ENCODE results near the gene RHCG. TPM values are rescaled to one million over a fixed set of nuclear protein-coding genes. Genes with fewer than 3 reads are reported as not detected.

Gene RHCG
- polyA plus RNA-seq (ENCODE audit: insufficient read length in 3 of 3) = 1 to 10 TPM; 2.4 to 3.8 (median 3.5) TPM

DNA sequence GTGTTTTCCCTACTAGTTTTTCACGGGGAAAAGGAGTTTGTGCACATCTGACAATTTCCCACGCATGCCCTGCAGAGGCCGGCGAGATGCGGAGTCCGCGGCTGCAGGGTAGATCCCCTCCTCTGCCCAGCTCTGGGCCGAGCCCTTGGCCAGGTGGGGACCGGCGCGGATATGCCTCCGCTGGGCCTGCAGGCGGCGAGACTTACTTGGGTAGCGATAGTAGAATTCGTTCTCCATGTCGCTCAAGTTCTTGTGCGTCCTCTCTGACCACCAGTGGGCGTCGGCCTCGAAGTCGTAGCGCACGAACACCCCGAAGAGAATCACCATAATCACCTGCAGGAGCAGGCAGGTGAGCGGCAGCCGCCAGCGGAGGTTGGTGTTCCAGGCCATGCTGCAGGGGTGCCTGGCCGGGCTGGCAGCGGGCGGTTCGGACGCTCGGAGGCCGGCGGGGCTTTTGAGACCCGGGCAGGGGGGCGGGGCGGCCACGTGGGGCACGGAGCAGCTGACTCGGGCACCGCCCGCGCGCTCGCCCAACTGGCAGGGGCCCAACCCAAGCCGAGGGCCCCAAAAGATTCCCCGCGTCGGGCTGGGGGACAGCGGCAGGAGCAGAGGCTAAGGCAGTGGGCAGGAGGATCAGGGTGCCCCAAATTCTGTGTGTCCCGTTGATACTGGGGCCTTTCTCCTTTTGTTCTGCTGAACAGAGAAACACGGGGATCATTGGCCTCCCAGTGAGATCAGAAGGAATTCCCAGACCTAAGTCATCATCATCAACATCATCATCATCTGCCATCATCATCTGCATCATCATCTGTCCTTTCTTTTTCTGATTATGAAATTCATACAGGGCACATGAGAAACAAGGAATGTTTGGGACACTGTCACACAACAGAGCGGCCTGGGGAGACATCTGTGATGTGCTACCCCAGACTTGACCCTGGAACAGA lies at the start of gene RHCG:
Gene RHCG, minus strand, starts transcription at position 429 of the 944 bp plus-strand sequence. Its CDS starts 39 bp downstream, at position 390.
- peak in 1 of 3 donors; percentile 29 for DNase-seq (ENCODE audit: low read depth in 3 of 3, low spot score in 2 of 3)

GRCh38 chr15:89543389-89543788 lies 47.0 kb upstream of the RHCG start:
- no peak for DNase-seq (ENCODE audit: low read depth in 3 of 3, low spot score in 2 of 3)

DNA sequence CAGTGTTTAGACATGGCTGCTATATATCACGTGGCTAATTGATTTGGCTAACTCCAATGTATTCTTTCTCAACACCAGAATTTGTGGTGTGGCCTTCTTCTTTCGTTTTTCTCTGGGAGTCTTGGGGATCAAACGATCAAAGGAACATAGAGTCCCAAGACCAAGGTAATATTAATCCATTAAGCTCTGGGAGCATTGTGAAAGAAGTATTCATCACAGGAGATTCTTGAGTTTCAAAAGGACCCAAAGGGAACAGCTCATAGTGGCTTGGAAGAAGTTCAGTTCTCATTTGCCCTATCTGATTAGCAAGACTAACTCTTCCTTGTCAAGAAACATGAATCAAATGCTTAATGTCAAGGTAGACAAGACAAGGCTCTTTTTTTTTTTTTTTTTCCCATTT lies 46.0 kb upstream of the RHCG start:
- DNase-seq (ENCODE audit: low read depth in 3 of 3, low spot score in 2 of 3) = no peak

- no peak for DNase-seq (ENCODE audit: low read depth in 3 of 3, low spot score in 2 of 3)
These were observed 42.6 kb upstream of the RHCG start for GRCh38 chr15:89539027-89539426.

- no peak for DNase-seq (ENCODE audit: low read depth in 3 of 3, low spot score in 2 of 3)
These were observed 37.6 kb upstream of the RHCG start for GRCh38 chr15:89533861-89534544.

GRCh38 chr15:89531796-89532537 lies 35.6 kb upstream of the RHCG start:
- no peak for DNase-seq (ENCODE audit: low read depth in 3 of 3, low spot score in 2 of 3)

GRCh38 chr15:89530976-89531375 lies 34.6 kb upstream of the RHCG start:
- no peak for DNase-seq (ENCODE audit: low read depth in 3 of 3, low spot score in 2 of 3)

- DNase-seq (ENCODE audit: low read depth in 3 of 3, low spot score in 2 of 3) = no peak
These were observed 32.5 kb upstream of the RHCG start for GRCh38 chr15:89528757-89529352.

GRCh38 chr15:89526601-89527441 lies 30.4 kb upstream of the RHCG start:
- DNase-seq (ENCODE audit: low read depth in 3 of 3, low spot score in 2 of 3) = no peak

GRCh38 chr15:89526181-89526580 lies 29.8 kb upstream of the RHCG start:
- no peak for DNase-seq (ENCODE audit: low read depth in 3 of 3, low spot score in 2 of 3)

GRCh38 chr15:89524184-89524583 lies 27.8 kb upstream of the RHCG start:
- no peak for DNase-seq (ENCODE audit: low read depth in 3 of 3, low spot score in 2 of 3)

DNA sequence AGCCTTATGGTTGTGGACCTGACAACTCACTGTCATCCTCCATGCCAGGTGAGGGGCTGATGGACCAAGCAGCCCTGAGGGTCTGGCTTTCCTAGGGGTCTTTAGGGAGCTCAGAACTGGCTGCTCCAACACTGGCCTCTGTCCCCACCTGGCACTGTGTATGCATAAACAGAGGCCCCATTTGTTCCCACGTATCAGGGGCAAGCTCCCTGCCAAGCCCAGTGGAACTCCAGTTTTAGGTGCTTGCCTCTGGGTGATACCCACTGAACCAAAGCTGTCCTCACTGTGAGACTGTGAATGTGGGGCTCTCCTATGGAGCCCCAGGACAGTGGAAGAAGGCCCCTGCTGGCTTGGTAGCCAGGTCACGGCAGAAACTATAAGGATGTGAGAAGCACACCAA lies 26.7 kb upstream of the RHCG start:
- no peak for DNase-seq (ENCODE audit: low read depth in 3 of 3, low spot score in 2 of 3)

- no peak for DNase-seq (ENCODE audit: low read depth in 3 of 3, low spot score in 2 of 3)
These were observed 25.2 kb upstream of the RHCG start for GRCh38 chr15:89521605-89522004.

GRCh38 chr15:89515477-89515876 lies 19.1 kb upstream of the RHCG start:
- DNase-seq (ENCODE audit: low read depth in 3 of 3, low spot score in 2 of 3) = no peak

DNA sequence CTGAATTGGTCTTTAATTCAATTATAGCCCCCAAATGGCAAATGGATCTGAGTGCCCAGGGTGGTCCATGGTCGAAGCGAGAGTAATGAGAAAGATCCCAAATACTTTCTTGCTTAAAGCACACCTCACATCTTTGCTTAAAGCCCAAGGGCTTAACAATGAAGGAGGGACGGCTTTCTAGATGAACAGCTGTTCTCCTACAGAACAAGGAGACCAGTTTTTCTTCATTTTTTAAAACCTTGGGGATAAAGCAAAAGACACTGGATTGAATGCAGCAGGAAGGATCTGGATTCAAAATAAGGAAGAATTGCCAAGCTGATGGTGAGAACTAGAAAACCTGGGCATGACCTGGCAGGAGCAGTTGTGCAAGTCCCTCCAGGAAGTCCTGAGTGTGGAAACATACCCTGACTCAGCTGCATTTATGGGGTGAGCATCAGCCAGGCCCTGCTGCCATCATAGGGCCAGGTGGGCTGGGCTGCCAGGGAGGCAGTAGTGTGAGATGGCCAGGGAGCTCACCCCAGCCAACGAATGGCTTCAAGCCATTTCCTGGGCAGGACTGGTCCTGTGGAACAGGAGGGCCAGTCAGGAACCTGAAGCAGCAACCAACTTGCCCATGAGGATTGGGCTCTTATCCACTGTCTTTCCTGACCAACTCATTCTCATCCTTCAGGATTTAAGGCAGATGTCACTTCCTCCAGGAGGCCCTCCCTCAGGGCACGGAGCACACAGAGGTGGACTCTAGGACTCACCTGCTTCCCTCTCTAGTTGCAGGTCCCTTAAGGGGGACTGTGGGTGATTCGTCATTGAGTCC lies 18.4 kb upstream of the RHCG start:
- no peak for DNase-seq (ENCODE audit: low read depth in 3 of 3, low spot score in 2 of 3)

DNA sequence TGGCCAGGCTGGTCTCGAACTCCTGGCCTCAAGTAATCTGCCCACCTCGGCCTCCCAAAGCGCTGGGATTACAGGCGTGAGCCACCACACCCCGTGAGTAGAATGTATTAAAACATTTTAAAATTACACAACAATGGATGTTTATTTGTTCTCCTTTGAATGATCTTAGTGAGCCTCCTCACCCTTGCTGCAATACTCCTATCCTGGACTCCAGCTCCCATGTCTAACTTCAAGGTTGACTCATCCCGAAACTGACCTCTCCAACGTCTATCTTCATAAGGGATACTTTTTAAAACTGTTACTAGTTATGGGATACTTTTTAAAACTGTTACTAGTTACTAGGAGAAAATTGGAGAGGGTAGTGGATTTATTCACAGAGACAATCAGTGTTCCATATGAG lies 17.8 kb upstream of the RHCG start:
- DNase-seq (ENCODE audit: low read depth in 3 of 3, low spot score in 2 of 3) = no peak

DNA sequence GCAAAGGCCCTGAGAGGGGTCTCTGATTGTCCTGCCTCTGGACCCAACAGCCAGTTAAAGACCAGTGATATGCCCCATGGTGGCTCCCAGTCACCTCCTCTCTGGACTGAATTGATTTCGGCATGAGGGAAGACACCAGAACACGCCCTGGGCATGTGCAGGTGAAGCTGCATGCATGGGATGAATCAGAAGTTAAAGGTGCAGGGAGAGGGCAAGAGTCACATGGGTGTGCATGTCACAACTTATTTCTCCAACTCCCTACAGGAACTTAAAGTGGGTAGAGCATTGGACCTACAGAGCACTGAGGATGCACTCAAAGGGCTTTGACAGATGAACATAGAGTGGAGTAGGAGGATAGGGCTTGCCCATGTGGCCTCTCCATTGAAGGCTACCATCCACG lies 16.9 kb upstream of the RHCG start:
- DNase-seq (ENCODE audit: low read depth in 3 of 3, low spot score in 2 of 3) = no peak

- DNase-seq (ENCODE audit: low read depth in 3 of 3, low spot score in 2 of 3) = no peak
These were observed 16.2 kb upstream of the RHCG start for GRCh38 chr15:89512631-89513030.
